Loucy (cell line): ENCODE data around the gene MYCL.

ENCODE experiments used
- EZH2phosphoT487 ChIP-seq: fragments of 200-600 bp; IDR thresholded peaks from 2 replicates; pipeline ENCODE4 v1.6.1; 2018; ENCODE audit warnings: antibody characterized with exemption, mild to moderate bottlenecking, moderate library complexity, borderline replicate concordance
- TF ChIP-seq, protein P1 (sequence below): fragments of 200-600 bp; sonication (generic); conservative IDR thresholded peaks from 2 replicates; pipeline ENCODE4 v1.5.1; 2014; ENCODE audit warnings: mild to moderate bottlenecking, antibody characterized with exemption, low read length

DNA sequence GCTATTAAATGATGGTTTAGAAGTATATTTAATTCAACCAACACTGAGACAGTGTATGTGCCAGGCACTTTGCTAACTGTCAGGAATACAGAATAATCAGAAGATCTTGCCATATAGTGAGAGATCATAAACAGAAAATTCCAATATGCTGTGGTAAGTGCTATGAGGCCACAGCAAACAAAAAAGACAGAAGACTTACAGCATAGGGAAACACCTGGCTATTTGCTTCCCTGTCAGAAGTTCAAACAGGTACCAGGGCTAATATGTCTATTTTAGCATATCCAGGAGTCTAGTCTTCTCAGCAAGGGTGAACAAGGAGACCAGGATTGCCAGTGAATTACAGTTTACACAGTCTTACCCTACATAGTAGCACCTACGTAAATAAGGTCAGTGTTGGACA lies 48.8 kb downstream of the MYCL start:
- TF ChIP-seq EZH2phosphoT487: no peak
- TF ChIP-seq, protein P1, sequence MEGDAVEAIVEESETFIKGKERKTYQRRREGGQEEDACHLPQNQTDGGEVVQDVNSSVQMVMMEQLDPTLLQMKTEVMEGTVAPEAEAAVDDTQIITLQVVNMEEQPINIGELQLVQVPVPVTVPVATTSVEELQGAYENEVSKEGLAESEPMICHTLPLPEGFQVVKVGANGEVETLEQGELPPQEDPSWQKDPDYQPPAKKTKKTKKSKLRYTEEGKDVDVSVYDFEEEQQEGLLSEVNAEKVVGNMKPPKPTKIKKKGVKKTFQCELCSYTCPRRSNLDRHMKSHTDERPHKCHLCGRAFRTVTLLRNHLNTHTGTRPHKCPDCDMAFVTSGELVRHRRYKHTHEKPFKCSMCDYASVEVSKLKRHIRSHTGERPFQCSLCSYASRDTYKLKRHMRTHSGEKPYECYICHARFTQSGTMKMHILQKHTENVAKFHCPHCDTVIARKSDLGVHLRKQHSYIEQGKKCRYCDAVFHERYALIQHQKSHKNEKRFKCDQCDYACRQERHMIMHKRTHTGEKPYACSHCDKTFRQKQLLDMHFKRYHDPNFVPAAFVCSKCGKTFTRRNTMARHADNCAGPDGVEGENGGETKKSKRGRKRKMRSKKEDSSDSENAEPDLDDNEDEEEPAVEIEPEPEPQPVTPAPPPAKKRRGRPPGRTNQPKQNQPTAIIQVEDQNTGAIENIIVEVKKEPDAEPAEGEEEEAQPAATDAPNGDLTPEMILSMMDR: no peak
